ENCODE measurements around the gene ZNF775. TPM values are rescaled to one million over a fixed set of nuclear protein-coding genes. Genes with fewer than 3 reads are reported as not detected.

ZNF775 gene
- total RNA-seq, 2 donors from 2014 or later = 4.2 to 11.5 TPM

DNA sequence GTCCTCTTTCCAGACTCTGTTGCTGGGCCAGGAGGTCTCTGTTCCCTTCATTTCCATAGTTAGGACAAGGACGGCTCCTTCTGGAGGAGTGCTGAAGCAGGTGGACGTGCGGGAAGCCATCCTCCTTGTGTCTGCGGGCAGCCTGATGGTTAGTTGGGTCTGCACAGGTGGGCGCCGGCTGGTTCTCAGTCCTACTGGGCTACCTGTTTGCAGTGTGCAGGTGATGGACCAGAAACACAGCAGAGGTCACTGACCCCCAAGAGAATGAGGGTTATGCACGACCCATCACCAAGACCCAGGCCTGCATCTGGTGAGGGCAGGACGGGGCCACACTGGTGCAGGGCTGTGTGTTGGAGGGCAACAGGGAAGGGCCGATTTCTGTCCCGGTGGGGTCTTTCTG is 45.5 kb upstream of the ZNF775 start:
- H3K9me3 ChIP-seq = no peaks in the 10 kb centered on the region
- no peaks in the 10 kb centered on the region for H3K27me3 ChIP-seq (replicated peaks; ENCODE audit: insufficient read depth)
- no peaks in the 10 kb centered on the region for H3K36me3 ChIP-seq
- peaks cover 0 to 5% of the 10 kb centered on the region in 2 donors for H3K4me1 ChIP-seq (ENCODE audit: control insufficient read depth in 1 of 2, low read depth in 2 of 2)
- no peak overlapping the region for H3K4me3 ChIP-seq
- no peak for ATAC-seq (ENCODE audit: insufficient number of reproducible peaks, low FRiP score, low read depth)
- DNase-seq (ENCODE audit: low spot score) = no peak
- no peak for TF ChIP-seq CTCF (IDR thresholded peaks at IDR 0.05)
- no peak overlapping the region for H3K27ac ChIP-seq

- ATAC-seq (ENCODE audit: insufficient number of reproducible peaks, low FRiP score, low read depth) = no peak
- no peak for DNase-seq (ENCODE audit: low spot score)
- no peak overlapping the region for H3K27ac ChIP-seq
- no peaks in the 10 kb centered on the region for H3K9me3 ChIP-seq
- H3K27me3 ChIP-seq (replicated peaks; ENCODE audit: insufficient read depth) = no peaks in the 10 kb centered on the region
- no peaks in the 10 kb centered on the region for H3K36me3 ChIP-seq
- H3K4me1 ChIP-seq (ENCODE audit: control insufficient read depth in 1 of 2, low read depth in 2 of 2) = peaks cover 0 to 5% of the 10 kb centered on the region in 2 donors
- TF ChIP-seq CTCF (IDR thresholded peaks at IDR 0.05) = no peak
- no peak overlapping the region for H3K4me3 ChIP-seq
Observed at GRCh38 chr7:150334108-150334507, 45.0 kb upstream of the ZNF775 start.

DNA sequence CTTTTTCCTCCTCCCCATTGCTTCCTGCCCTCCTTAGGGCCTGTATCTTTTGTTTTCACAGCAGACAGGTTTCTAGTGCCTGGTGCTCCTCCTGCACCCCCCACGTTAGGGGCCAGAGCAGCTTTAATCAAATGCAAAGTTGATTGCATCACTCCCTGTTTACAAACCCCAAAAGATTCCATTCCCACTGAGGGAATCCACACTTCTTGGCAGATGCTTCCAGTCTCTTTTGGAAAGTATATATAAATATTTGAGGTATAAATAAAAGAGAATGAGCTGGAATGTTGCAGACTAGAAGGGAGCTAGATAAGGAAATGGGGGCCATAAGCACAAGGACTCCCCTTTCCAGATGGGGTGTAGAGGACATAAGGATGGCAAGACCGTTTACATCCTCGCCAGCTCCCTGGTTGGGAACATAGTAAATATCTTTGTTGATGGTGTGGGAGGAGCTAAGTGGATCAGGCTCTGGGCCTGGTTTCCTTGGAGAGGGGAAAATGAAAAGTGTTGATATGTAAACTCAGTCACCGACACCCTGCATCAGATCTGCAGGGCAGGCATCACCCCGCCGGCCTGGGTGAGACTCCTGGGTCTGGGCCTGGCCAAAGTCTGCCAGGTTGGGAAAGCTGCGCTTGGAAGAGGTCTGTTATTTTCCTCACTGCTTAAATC is 43.9 kb upstream of the ZNF775 start:
- no peak overlapping the region for H3K4me3 ChIP-seq
- H3K27me3 ChIP-seq (replicated peaks; ENCODE audit: insufficient read depth) = no peaks in the 10 kb centered on the region
- no peak overlapping the region for H3K27ac ChIP-seq
- DNase-seq (ENCODE audit: low spot score) (no peak), ATAC-seq (ENCODE audit: insufficient number of reproducible peaks, low FRiP score, low read depth) (no peak)
- no peaks in the 10 kb centered on the region for H3K9me3 ChIP-seq
- H3K36me3 ChIP-seq = no peaks in the 10 kb centered on the region
- no peak for TF ChIP-seq CTCF (IDR thresholded peaks at IDR 0.05)
- H3K4me1 ChIP-seq (ENCODE audit: control insufficient read depth in 1 of 2, low read depth in 2 of 2) = peaks cover 0 to 13% of the 10 kb centered on the region in 2 donors

DNA sequence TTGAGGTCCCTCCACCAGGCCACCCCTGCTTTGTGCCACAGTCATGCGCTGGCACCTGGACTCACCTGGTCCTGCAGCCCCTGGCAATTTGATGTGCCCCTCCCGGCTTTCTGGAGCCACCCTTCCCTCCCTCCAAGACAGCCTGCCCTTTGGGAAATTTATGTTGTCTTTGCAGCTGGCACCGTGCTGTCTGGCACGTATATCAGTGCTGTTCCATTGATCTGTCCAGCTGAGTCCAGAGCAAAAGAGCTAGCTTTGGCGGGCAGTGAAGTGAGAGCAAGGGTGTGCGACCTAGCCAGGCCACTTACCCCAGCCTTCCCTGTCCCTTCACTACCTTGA is 43.4 kb upstream of the ZNF775 start:
- DNase-seq (ENCODE audit: low spot score) (no peak), ATAC-seq (ENCODE audit: insufficient number of reproducible peaks, low FRiP score, low read depth) (no peak)
- no peaks in the 10 kb centered on the region for H3K27me3 ChIP-seq (replicated peaks; ENCODE audit: insufficient read depth)
- no peaks in the 10 kb centered on the region for H3K9me3 ChIP-seq
- peaks cover 0 to 16% of the 10 kb centered on the region in 2 donors for H3K4me1 ChIP-seq (ENCODE audit: control insufficient read depth in 1 of 2, low read depth in 2 of 2)
- H3K27ac ChIP-seq = no peak overlapping the region
- no peak overlapping the region for H3K4me3 ChIP-seq
- no peaks in the 10 kb centered on the region for H3K36me3 ChIP-seq
- TF ChIP-seq CTCF (IDR thresholded peaks at IDR 0.05) = no peak

GRCh38 chr7:150336746-150337145 is 42.4 kb upstream of the ZNF775 start:
- no peak for TF ChIP-seq CTCF (IDR thresholded peaks at IDR 0.05)
- Histone ChIP-seq H3K4me3 (no peak overlapping the region), H3K4me1 (ENCODE audit: control insufficient read depth in 1 of 2, low read depth in 2 of 2) (peaks cover 0 to 23% of the 10 kb centered on the region in 2 donors), H3K27me3 (replicated peaks; ENCODE audit: insufficient read depth) (no peaks in the 10 kb centered on the region), H3K27ac (no peak overlapping the region), H3K9me3 (no peaks in the 10 kb centered on the region), H3K36me3 (no peaks in the 10 kb centered on the region)
- ATAC-seq (ENCODE audit: insufficient number of reproducible peaks, low FRiP score, low read depth) (no peak), DNase-seq (ENCODE audit: low spot score) (no peak)
